HG03196 (cell line): ENCODE results near the gene RNF144A.

ENCODE experiments used
- ATAC-seq: cut with Tn5 transposase; IDR thresholded peaks from one replicate; pipeline ENCODE4 v1.9.1; 2021; ENCODE audit not compliant: unreplicated experiment

Gene RNF144A

DNA sequence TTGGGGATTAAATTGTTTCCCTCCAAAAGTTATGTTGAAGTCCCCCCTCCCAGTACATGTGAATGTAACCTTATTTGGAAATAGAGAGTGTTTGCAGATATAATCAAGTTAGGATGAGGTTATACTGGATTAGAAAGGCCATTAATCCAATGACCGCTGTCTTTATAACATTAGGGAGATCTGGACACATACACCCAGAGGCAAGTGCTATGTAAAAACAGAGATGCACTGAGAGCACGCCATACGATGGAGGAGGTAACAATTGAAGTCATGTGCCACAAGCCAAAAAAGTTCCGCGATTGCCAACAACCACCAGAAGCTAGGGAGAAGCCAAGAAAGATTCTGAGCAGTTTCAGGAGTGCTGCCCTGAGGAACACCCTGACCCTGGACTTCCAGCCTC, 153.3 kb downstream of the RNF144A start:
- ATAC-seq = no peak

GRCh38 chr2:7071154-7071553, 153.9 kb downstream of the RNF144A start:
- no peak for ATAC-seq

GRCh38 chr2:7071916-7072556, 154.8 kb downstream of the RNF144A start:
- ATAC-seq = no peak

DNA sequence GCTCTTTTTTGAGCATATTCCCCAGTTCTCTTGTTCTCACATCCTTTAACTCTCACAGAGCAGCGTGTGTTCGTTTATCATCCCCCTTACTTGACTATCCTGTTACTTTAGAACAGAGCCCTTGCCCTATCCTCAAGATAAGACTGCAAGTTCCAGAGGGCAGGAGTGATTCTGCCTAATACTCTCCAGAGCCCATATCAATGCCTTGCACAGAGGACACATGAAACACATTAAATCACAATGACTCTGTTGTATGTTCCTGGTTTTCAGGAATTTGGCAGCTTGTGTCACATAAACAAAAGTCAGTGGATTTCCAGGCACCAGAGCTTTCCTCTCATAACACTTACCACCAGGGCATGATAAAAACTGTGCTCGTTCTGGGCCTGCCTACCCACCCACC, 156.7 kb downstream of the RNF144A start:
- ATAC-seq = no peak

- no peak for ATAC-seq
Measured at GRCh38 chr2:7075834-7076233, 158.6 kb downstream of the RNF144A start.

- ATAC-seq = no peak
Measured at GRCh38 chr2:7077660-7078267, 160.6 kb downstream of the RNF144A start.

DNA sequence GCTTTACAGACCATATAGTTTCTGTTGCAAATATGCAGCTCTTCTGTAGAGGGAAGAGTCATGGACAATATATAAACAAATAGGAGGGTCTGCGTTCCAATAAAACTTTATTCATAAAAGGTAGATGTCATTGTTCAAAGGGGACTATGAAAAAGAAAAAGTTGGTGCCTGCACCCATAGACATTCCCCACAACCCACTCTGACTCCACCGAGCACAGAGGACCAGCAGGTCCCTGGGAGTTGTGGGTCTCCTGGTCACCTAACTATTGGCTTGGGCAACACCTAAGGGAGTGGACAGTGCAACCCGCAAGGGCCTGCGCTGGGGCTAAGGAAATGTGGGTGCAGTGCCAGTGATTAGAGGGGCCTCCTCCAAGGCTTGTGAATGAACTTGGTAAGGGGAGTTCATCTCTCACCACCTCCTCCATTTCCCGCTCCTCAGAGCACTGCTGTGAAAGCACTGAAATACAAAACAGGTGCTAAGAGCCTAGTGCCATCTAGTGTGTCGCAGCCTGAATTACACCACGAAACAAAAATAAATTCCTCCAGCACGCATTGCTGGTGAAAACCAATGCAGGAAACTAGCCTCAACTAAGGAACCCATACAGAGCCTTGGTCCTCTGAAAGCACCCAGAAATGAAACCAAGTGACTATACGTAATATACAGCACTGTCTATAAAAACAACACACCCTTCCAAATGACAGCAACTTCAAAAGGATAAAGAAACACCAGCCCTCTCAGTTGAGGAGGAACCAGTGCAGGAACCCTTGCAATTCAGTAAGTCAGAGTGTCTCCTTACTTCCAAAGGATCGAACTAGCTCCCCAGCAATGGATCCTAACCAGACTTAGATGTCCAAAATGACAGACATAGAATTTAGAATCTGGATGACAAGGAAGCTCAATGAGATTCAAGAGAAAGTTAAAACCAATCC, 166.6 kb downstream of the RNF144A start:
- ATAC-seq = no peak

GRCh38 chr2:7084601-7085000, 167.4 kb downstream of the RNF144A start:
- ATAC-seq = no peak

- ATAC-seq = no peak
Measured at GRCh38 chr2:7089284-7089683, 172.1 kb downstream of the RNF144A start.

DNA sequence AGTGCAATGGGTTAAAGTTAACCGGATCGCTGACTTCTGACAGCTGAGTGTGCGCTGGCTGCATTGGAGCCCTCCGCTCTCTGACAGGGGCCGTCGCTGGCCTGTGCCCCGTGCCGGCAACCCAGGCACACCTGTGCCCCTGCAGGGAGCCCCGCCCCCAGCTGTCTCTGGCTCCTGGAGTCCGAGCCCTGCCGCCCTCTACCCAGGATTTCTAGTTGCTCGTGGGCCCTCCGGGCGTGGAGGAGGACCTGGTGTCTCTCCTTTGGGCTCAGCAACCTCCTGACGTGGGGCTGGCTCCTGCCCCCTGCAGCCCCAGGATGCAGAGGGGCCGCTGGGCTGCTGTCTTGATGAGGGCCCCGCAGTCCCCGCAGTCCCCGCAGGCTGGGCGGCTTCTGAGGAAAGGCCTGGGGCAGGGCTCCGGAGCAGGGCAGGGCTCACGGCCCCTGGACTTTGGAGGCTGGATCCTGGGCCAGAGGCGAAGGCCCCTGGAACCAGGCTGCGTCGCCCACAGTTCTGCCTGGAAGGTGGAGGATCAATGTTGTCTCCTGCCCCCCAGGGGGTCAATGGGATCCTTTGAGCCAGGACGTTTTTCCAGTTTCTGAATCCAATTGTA, 172.8 kb downstream of the RNF144A start:
- no peak for ATAC-seq

DNA sequence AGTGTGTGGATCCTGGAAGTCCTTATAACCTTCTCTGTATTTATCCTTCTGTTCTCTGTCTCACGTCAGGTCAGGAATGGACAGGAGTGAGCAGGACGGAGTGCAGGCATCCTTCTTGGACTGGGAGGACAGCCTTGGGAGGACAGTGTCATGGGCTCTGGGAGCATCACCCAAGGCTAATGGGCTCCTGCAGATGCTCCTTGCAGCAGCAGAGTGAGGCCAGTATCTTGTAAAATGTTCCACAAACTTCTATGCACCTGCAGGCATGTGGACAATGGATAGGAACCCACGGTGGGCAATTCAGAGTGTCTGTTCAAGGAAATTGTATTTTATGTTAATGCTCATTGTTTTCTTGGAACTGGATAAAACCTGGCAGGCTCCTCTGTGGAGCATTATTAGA, 176.2 kb downstream of the RNF144A start:
- ATAC-seq = no peak
